ENCODE results near the gene TMEM238.
"Not testable (repeated sequence)": the region's sequence is repeated elsewhere in the genome, so short reads cannot be mapped to it uniquely, and the experiment has no call there.

TMEM238 gene

GRCh38 chr19:55401390-55401789 is 17.3 kb upstream of the TMEM238 start:
- not testable (repeated sequence) for DNase-seq (ENCODE audit: low read depth)

- DNase-seq (ENCODE audit: low read depth) = no peak
Observed at GRCh38 chr19:55400281-55401087, 16.4 kb upstream of the TMEM238 start.

GRCh38 chr19:55398200-55398925 is 14.3 kb upstream of the TMEM238 start:
- no peak for DNase-seq (ENCODE audit: low read depth)

- DNase-seq (ENCODE audit: low read depth) = no peak
Observed at GRCh38 chr19:55392820-55393761, 9.0 kb upstream of the TMEM238 start.

- no peak for DNase-seq (ENCODE audit: low read depth)
Observed at GRCh38 chr19:55391702-55392615, 7.9 kb upstream of the TMEM238 start.

- DNase-seq (ENCODE audit: low read depth) = no peak
Observed at GRCh38 chr19:55391191-55391670, 7.1 kb upstream of the TMEM238 start.

GRCh38 chr19:55390461-55390880 is 6.4 kb upstream of the TMEM238 start:
- no peak for DNase-seq (ENCODE audit: low read depth)

- DNase-seq (ENCODE audit: low read depth) = no peak
Observed at GRCh38 chr19:55389386-55390317, 5.6 kb upstream of the TMEM238 start.

GRCh38 chr19:55387736-55388497 is 3.8 kb upstream of the TMEM238 start:
- DNase-seq (ENCODE audit: low read depth) = no peak

GRCh38 chr19:55386493-55386971 is 2.4 kb upstream of the TMEM238 start:
- DNase-seq (ENCODE audit: low read depth) = no peak

GRCh38 chr19:55385724-55386492 is 1.8 kb upstream of the TMEM238 start, which contains the start of gene RPL28:
TSS of gene RPL28 (plus strand) at chr19:55385932. CDS start at chr19:55386358, 426 bp downstream.
- no peak for DNase-seq (ENCODE audit: low read depth)

GRCh38 chr19:55384920-55385723 is 1.0 kb upstream of the TMEM238 start:
- peak; percentile 99 for DNase-seq (ENCODE audit: low read depth)

- no peak for DNase-seq (ENCODE audit: low read depth)
Observed at GRCh38 chr19:55383279-55384130, 587 bp downstream of the TMEM238 start.

GRCh38 chr19:55382522-55383054 is 1.5 kb downstream of the TMEM238 start:
- DNase-seq (ENCODE audit: low read depth) = no peak

- DNase-seq (ENCODE audit: low read depth) = no peak
Observed at GRCh38 chr19:55382013-55382412, 2.1 kb downstream of the TMEM238 start.

GRCh38 chr19:55379174-55379573 is 4.9 kb downstream of the TMEM238 start:
- DNase-seq (ENCODE audit: low read depth) = no peak

Data from HS-27A (cell line).